HG02840 (cell line): ENCODE measurements around the gene MRGPRX3.

Source experiments
- ATAC-seq: cut with Tn5 transposase; IDR thresholded peaks from one replicate; pipeline ENCODE4 v1.9.1; 2021; ENCODE audit warnings: mild to moderate bottlenecking, moderate library complexity, moderate number of reproducible peaks; ENCODE audit not compliant: unreplicated experiment, low FRiP score

MRGPRX3 gene

GRCh38 chr11:18151581-18151980 is 19.2 kb downstream of the MRGPRX3 start:
- no peak for ATAC-seq

DNA sequence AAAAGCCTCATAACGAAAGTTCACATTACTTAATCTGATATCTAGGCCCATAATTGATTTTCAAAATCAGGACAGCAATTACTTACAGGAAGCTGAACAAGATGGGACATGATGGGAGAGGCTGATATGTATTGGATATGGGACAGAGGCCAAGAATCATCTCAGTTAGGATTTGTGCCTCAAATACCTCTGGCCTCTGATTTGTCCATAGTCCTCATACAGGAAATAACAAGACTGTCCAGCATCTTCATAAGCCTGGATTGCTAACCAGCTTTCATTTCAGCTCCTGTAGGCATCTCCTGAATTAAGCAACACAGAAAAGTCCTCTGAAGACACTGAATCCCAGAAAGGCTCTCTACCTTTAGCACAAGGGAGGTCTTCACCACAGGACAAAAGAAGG is 36.0 kb downstream of the MRGPRX3 start:
- ATAC-seq: no peak

- no peak for ATAC-seq
These were observed 39.1 kb downstream of the MRGPRX3 start for GRCh38 chr11:18171377-18172000.

DNA sequence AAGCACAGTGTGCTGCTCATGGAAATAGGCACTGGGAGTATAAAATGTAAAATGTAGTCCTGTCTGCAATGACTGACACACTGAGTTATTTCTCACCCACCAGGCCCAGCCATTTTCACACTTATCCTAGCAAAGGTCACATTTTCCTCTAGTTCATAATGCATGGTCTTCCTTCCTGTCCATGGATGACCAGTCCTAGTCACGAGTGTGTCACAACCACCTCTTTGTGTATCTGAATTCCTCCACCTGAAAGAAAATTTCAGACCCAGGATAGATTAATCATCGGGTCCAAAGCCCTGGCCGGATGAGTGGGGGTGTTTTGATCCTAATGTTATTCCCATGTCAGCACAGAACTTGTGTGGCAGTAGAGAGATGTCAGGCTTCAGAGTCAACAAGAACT is 40.3 kb downstream of the MRGPRX3 start, which contains the start of gene MRGPRX4:
Gene MRGPRX4, plus strand, starts transcription at position 172 of the 400 bp plus-strand sequence. CDS start 420 bp downstream, outside the sequence.
- ATAC-seq: no peak

DNA sequence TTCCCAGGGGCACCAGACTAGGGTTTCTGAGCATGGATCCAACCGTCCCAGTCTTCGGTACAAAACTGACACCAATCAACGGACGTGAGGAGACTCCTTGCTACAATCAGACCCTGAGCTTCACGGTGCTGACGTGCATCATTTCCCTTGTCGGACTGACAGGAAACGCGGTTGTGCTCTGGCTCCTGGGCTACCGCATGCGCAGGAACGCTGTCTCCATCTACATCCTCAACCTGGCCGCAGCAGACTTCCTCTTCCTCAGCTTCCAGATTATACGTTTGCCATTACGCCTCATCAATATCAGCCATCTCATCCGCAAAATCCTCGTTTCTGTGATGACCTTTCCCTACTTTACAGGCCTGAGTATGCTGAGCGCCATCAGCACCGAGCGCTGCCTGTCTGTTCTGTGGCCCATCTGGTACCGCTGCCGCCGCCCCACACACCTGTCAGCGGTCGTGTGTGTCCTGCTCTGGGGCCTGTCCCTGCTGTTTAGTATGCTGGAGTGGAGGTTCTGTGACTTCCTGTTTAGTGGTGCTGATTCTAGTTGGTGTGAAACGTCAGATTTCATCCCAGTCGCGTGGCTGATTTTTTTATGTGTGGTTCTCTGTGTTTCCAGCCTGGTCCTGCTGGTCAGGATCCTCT is 41.0 kb downstream of the MRGPRX3 start:
- no peak for ATAC-seq
